ENCODE data around the gene EEIG2. TPM values are rescaled to one million over a fixed set of nuclear protein-coding genes. Genes with fewer than 3 reads are reported as not detected.

The EEIG2 gene
- total and polyA plus RNA-seq, 9 of the 15 experiments (the other 6 are each of a cell fraction or from before 2014, with no cell fraction given), result 6.1 to 26.9 (median 15.2) TPM

- no peak for TF ChIP-seq ZNF407 (IDR thresholded peaks at IDR 0.05; ENCODE audit: low read depth)
- no peak for TF ChIP-seq CBX3 (IDR thresholded peaks at IDR 0.05; ENCODE audit: borderline replicate concordance in 1 of 2, low read length in 2 of 2)
- TF ChIP-seq HOXB6 (CRISPR knock-in tag; IDR thresholded peaks at IDR 0.05; ENCODE audit: borderline replicate concordance), result no peak
- no peak for TF ChIP-seq ZNF449 (CRISPR knock-in tag; IDR thresholded peaks at IDR 0.05)
- no peak for TF ChIP-seq PATZ1 (CRISPR knock-in tag; IDR thresholded peaks at IDR 0.05; ENCODE audit: borderline replicate concordance)
- no peak for TF ChIP-seq ZNF639 (CRISPR knock-in tag; conservative IDR thresholded peaks at IDR 0.05 in 1 of 2, IDR thresholded peaks at IDR 0.05 in 1 of 2)
- no peak for TF ChIP-seq CHD4 (IDR thresholded peaks at IDR 0.05; ENCODE audit: insufficient read depth, insufficient replicate concordance, low read depth, low read length, poor library complexity, severe bottlenecking)
- no peak for TF ChIP-seq ZBED1 (IDR thresholded peaks at IDR 0.05)
- no peak for TF ChIP-seq ERF (CRISPR knock-in tag; IDR thresholded peaks at IDR 0.05)
- TF ChIP-seq TCF3 (CRISPR knock-in tag; IDR thresholded peaks at IDR 0.05), result no peak
- TF ChIP-seq ZKSCAN3 (CRISPR knock-in tag; IDR thresholded peaks at IDR 0.05), result no peak
- no peak for TF ChIP-seq ARID2 (IDR thresholded peaks at IDR 0.05)
- no peak for TF ChIP-seq ZNF75A (CRISPR knock-in tag; IDR thresholded peaks at IDR 0.05)
- no peak for TF ChIP-seq ZNF57 (CRISPR knock-in tag; IDR thresholded peaks at IDR 0.05)
Measured at GRCh38 chr1:108554682-108555427, 5.0 kb upstream of the EEIG2 start (continued).

Measured in K562 (cell line).